GM13977 (cell line): ENCODE measurements around the gene TEKT2.
A peak's percentile ranks its signal among the peaks of the same experiment; 100 is the strongest.

Experiments
- DNase-seq: peaks from one replicate; pipeline ENCODE4 v3.0.0; 2012; ENCODE audit warnings: low spot score
- CTCF ChIP-seq: IDR thresholded peaks from 2 replicates; pipeline ENCODE4 v1.5.1; 2012; ENCODE audit warnings: mild to moderate bottlenecking, control low read depth; ENCODE audit not compliant: insufficient read depth; ENCODE audit errors: extremely low read depth, missing control alignments
- in situ Hi-C: fragments of 300-500 bp; cut with MboI; formaldehyde crosslinking; loops from one replicate; pipeline ENCODE4 v1.12.0; 2022; ENCODE audit warnings: low sequenced_read_pairs, low pct_unique_long_range_greater_than_20kb, mixed read lengths, inconsistent platforms; ENCODE audit not compliant: unreplicated experiment

The TEKT2 gene

GRCh38 chr1:36133484-36133883, 49.6 kb downstream of the TEKT2 start:
- no peak for TF ChIP-seq CTCF
- in situ Hi-C loops, result loop anchor here (25.0 kb wide), 1 partner anchor 279 kb away; no protein-coding TSS in a partner anchor
- no peak for DNase-seq

- in situ Hi-C loops, result loop anchor here (25.0 kb wide), 1 partner anchor 278 kb away; no protein-coding TSS in a partner anchor
- TF ChIP-seq CTCF, result no peak
- DNase-seq, result no peak
Measured at GRCh38 chr1:36134031-36134430, 50.1 kb downstream of the TEKT2 start.

GRCh38 chr1:36134505-36135329, 50.8 kb downstream of the TEKT2 start:
- in situ Hi-C loops, result loop anchor here (25.0 kb wide), 1 partner anchor 278 kb away; no protein-coding TSS in a partner anchor
- peak; percentile 77 for DNase-seq
- peak; percentile 72 for TF ChIP-seq CTCF

GRCh38 chr1:36135330-36135667, 51.4 kb downstream of the TEKT2 start:
- no peak for DNase-seq
- no peak for TF ChIP-seq CTCF
- in situ Hi-C loops, result loop anchor here (25.0 kb wide), 1 partner anchor 277 kb away; no protein-coding TSS in a partner anchor

GRCh38 chr1:36135796-36136195, 51.9 kb downstream of the TEKT2 start:
- in situ Hi-C loops, result loop anchor here (25.0 kb wide), 1 partner anchor 277 kb away; no protein-coding TSS in a partner anchor
- no peak for DNase-seq
- TF ChIP-seq CTCF, result no peak

- TF ChIP-seq CTCF, result no peak
- no peak for DNase-seq
- in situ Hi-C loops, result loop anchor here (25.0 kb wide), 1 partner anchor 276 kb away; no protein-coding TSS in a partner anchor
Measured at GRCh38 chr1:36136535-36136934, 52.6 kb downstream of the TEKT2 start.
